K562 (cell line): ENCODE measurements around the gene OST4. TPM values are rescaled to one million over a fixed set of nuclear protein-coding genes. Genes with fewer than 3 reads are reported as not detected.

Experiments
- ERF ChIP-seq: fragments of 450-650 bp; formaldehyde crosslinking; IDR thresholded peaks from 2 replicates; pipeline ENCODE4 v1.4.0; 2020; ENCODE audit warnings: mild to moderate bottlenecking, mixed read lengths
- ETV5 ChIP-seq: sonication (generic); formaldehyde crosslinking; IDR thresholded peaks from 2 replicates; pipeline ENCODE4 v1.4.0; 2020; ENCODE audit warnings: low read depth, mild to moderate bottlenecking, missing genetic modification reagents
- GABPA ChIP-seq: fragments of 200-800 bp; sonication (Bioruptor generic); conservative IDR thresholded peaks from 2 replicates; pipeline ENCODE4 v1.6.1; 2016; ENCODE audit warnings: low read depth, missing genetic modification characterization, missing compliant biosample characterization
- MAZ ChIP-seq, 2 experiments: fragments of 450-650 bp in 1 of 2; sonication (generic) in 1 of 2; formaldehyde crosslinking; IDR thresholded peaks in 1 of 2; conservative IDR thresholded peaks in 1 of 2; 2 replicates each; pipeline versions ENCODE4 v1.4.0 to v1.5.0; 2020; ENCODE audit warnings: mild to moderate bottlenecking in 1 of 2, missing genetic modification reagents in 1 of 2
- MTA2 ChIP-seq: fragments of 450-650 bp; IDR thresholded peaks from 2 replicates; pipeline ENCODE4 v1.6.1; 2016; ENCODE audit warnings: low read depth
- NFIC ChIP-seq: fragments of 450-650 bp; IDR thresholded peaks from 2 replicates; pipeline ENCODE4 v1.6.1; 2017; ENCODE audit warnings: mild to moderate bottlenecking, inconsistent platforms
- NONO ChIP-seq, 2 experiments: fragments of 200-400 bp in 1 of 2; fragments of 450-650 bp in 1 of 2; formaldehyde crosslinking in 1 of 2; IDR thresholded peaks; 2 replicates each; pipeline ENCODE4 v1.6.1; 2017; ENCODE audit warnings: low read depth in 2 of 2, mild to moderate bottlenecking in 2 of 2, moderate library complexity in 2 of 2, low read length in 1 of 2
- PCBP1 ChIP-seq: fragments of 200-400 bp; formaldehyde crosslinking; IDR thresholded peaks from 2 replicates; pipeline ENCODE4 v1.6.1; 2018; ENCODE audit warnings: mild to moderate bottlenecking, low read depth, low read length; ENCODE audit not compliant: poor library complexity, severe bottlenecking
- SIN3A ChIP-seq, 2 experiments: fragments of 150-350 bp in 1 of 2; IDR thresholded peaks; 2 replicates each; pipeline ENCODE4 v1.6.1; 2011 to 2016; ENCODE audit warnings: borderline replicate concordance in 2 of 2, low read depth in 2 of 2, low read length in 2 of 2, mild to moderate bottlenecking in 2 of 2, moderate library complexity in 2 of 2; ENCODE audit not compliant: control insufficient read depth in 1 of 2
- TCFL5 ChIP-seq: fragments of 250-450 bp; sonication (Bioruptor Pico); conservative IDR thresholded peaks from 2 replicates; pipeline ENCODE4 v1.6.1; 2021; ENCODE audit warnings: mild to moderate bottlenecking, moderate library complexity, matching md5 sums
- ZNF197 ChIP-seq: fragments of 200-800 bp; sonication (Bioruptor generic); IDR thresholded peaks from 2 replicates; pipeline ENCODE4 v1.6.1; 2016; ENCODE audit warnings: low read depth, missing genetic modification characterization, missing compliant biosample characterization
- polyA plus RNA-seq, 8 experiments: library from polyadenylated mRNA; depleted of rRNA in 4 of 8; stranded (reverse) in 5 of 8; unstranded in 3 of 8; fragments of >200 nt; fragmentation: Nextera tagmentation in 2 of 8; fragmentation: Illumina TruSeq in 1 of 8; extraction: Ambion mirVana in 2 of 8; extraction: Trizol in 1 of 8; gene quantifications; 2 replicates each; pipeline versions ENCODE4 v1.2.1 to v1.2.3, GENCODE V29; 2011 to 2014; ENCODE audit warnings: inconsistent platforms in 1 of 8, missing spikeins in 1 of 8
- total RNA-seq, 7 experiments: library from RNA; depleted of rRNA in 6 of 7; stranded (reverse); fragments of >200 nt in 6 of 7; fragmentation: Illumina TruSeq in 2 of 7; extraction: Trizol in 2 of 7; gene quantifications; 2 replicates each; pipeline versions ENCODE4 v1.2.1 to v1.2.3, GENCODE V29; 2011 to 2021; ENCODE audit warnings: low replicate concordance in 1 of 7
- TF ChIP-seq, protein P1 (sequence below): fragments of 200-600 bp; sonication (generic); IDR thresholded peaks from one replicate; pipeline ENCODE4 v1.6.1; 2012; ENCODE audit warnings: mild to moderate bottlenecking, low read depth, low read length, inconsistent platforms

OST4 gene
- total and polyA plus RNA-seq, 9 of the 15 experiments (the other 6 are each of a cell fraction or from before 2014, with no cell fraction given) = 186 to 1,155 (median 355) TPM

DNA sequence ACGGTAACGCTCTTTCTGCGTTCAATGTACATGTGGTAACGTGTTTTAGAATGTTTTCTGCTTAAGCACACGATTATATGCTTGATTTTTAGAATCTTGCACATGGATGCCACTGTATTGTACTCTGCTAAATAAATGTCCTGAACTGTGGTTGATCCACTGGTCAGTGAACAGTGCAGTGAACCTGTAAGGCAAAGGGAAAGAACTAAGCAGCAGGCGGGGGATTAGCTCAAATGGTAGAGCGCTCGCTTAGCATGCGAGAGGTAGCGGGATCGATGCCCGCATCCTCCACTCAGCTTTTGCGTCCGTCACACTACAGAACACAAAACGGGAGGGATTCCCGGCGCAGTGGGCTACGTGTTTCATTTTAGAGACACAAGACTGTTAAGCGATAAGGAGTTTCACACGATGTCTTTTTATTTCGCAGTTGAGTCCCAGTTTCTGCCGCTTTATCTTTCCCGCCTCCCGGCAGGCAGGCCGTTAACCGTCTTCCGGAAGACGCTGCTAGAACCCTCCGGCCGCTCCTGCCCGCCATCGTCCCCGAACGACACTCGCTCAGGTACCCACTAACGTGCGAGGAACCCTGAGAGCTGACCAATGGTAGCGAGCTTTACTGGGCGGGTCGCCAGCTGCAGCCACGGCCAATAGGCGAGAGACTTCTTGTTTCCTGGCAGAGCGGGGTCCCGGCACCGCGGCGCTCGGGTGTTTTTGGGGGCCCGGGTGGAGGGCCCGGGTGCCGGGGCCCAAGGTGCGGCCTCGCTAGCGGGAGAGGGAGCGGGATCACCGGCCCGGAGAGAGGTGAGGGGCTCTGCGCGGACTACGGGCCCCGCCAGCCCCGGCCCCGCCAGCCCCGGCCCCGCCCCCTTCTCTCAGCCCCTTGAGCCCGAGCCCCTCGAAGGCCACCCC, 20.2 kb downstream of the OST4 start, which contains the start of gene AGBL5 (continued):
- TF ChIP-seq GABPA (tag) (peak; percentile 76), ETV5 (CRISPR knock-in tag) (peak; percentile 72; the same call in 1 of the 2 replicates), MAZ (CRISPR knock-in tag; conservative IDR thresholded peaks at IDR 0.05 in 1 of 2, IDR thresholded peaks at IDR 0.05 in 1 of 2) (peak; percentile 45 to 66), NONO (IDR thresholded peaks at IDR 0.05; ENCODE audit: low read depth in 2 of 2, low read length in 1 of 2) (peak in 1 of 2 experiments; percentile 22; a peak in 1 of 4 replicates), MTA2 (no peak), NFIC (peak; percentile 71), ERF (CRISPR knock-in tag) (peak; percentile 78; the same call in 1 of the 2 replicates), TCFL5 (no peak), SIN3A (IDR thresholded peaks at IDR 0.05; ENCODE audit: borderline replicate concordance in 2 of 2, control insufficient read depth in 1 of 2, low read depth in 2 of 2, low read length in 2 of 2) (peak in 1 of 2 experiments; percentile 27; a peak in 1 of 4 replicates), PCBP1 (no peak), ZNF197 (CRISPR knock-in tag) (peak; percentile 44; the same call in 1 of the 2 replicates)
- TF ChIP-seq, protein P1, sequence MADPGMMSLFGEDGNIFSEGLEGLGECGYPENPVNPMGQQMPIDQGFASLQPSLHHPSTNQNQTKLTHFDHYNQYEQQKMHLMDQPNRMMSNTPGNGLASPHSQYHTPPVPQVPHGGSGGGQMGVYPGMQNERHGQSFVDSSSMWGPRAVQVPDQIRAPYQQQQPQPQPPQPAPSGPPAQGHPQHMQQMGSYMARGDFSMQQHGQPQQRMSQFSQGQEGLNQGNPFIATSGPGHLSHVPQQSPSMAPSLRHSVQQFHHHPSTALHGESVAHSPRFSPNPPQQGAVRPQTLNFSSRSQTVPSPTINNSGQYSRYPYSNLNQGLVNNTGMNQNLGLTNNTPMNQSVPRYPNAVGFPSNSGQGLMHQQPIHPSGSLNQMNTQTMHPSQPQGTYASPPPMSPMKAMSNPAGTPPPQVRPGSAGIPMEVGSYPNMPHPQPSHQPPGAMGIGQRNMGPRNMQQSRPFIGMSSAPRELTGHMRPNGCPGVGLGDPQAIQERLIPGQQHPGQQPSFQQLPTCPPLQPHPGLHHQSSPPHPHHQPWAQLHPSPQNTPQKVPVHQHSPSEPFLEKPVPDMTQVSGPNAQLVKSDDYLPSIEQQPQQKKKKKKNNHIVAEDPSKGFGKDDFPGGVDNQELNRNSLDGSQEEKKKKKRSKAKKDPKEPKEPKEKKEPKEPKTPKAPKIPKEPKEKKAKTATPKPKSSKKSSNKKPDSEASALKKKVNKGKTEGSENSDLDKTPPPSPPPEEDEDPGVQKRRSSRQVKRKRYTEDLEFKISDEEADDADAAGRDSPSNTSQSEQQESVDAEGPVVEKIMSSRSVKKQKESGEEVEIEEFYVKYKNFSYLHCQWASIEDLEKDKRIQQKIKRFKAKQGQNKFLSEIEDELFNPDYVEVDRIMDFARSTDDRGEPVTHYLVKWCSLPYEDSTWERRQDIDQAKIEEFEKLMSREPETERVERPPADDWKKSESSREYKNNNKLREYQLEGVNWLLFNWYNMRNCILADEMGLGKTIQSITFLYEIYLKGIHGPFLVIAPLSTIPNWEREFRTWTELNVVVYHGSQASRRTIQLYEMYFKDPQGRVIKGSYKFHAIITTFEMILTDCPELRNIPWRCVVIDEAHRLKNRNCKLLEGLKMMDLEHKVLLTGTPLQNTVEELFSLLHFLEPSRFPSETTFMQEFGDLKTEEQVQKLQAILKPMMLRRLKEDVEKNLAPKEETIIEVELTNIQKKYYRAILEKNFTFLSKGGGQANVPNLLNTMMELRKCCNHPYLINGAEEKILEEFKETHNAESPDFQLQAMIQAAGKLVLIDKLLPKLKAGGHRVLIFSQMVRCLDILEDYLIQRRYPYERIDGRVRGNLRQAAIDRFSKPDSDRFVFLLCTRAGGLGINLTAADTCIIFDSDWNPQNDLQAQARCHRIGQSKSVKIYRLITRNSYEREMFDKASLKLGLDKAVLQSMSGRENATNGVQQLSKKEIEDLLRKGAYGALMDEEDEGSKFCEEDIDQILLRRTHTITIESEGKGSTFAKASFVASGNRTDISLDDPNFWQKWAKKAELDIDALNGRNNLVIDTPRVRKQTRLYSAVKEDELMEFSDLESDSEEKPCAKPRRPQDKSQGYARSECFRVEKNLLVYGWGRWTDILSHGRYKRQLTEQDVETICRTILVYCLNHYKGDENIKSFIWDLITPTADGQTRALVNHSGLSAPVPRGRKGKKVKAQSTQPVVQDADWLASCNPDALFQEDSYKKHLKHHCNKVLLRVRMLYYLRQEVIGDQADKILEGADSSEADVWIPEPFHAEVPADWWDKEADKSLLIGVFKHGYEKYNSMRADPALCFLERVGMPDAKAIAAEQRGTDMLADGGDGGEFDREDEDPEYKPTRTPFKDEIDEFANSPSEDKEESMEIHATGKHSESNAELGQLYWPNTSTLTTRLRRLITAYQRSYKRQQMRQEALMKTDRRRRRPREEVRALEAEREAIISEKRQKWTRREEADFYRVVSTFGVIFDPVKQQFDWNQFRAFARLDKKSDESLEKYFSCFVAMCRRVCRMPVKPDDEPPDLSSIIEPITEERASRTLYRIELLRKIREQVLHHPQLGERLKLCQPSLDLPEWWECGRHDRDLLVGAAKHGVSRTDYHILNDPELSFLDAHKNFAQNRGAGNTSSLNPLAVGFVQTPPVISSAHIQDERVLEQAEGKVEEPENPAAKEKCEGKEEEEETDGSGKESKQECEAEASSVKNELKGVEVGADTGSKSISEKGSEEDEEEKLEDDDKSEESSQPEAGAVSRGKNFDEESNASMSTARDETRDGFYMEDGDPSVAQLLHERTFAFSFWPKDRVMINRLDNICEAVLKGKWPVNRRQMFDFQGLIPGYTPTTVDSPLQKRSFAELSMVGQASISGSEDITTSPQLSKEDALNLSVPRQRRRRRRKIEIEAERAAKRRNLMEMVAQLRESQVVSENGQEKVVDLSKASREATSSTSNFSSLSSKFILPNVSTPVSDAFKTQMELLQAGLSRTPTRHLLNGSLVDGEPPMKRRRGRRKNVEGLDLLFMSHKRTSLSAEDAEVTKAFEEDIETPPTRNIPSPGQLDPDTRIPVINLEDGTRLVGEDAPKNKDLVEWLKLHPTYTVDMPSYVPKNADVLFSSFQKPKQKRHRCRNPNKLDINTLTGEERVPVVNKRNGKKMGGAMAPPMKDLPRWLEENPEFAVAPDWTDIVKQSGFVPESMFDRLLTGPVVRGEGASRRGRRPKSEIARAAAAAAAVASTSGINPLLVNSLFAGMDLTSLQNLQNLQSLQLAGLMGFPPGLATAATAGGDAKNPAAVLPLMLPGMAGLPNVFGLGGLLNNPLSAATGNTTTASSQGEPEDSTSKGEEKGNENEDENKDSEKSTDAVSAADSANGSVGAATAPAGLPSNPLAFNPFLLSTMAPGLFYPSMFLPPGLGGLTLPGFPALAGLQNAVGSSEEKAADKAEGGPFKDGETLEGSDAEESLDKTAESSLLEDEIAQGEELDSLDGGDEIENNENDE = no peak
